ENCODE results near the gene RASGRP3. TPM values are rescaled to one million over a fixed set of nuclear protein-coding genes. Genes with fewer than 3 reads are reported as not detected.

RASGRP3 gene
- total and polyA plus RNA-seq, 2 donors (not counting 3 experiments of a cell fraction or from before 2014, with no cell fraction given), result 16.0 to 39.6 TPM

GRCh38 chr2:33511141-33511540, 34.7 kb downstream of the RASGRP3 start:
- Histone ChIP-seq H3K79me2 (ENCODE audit: control insufficient read depth, insufficient read depth, low read length) (no peaks in the 10 kb centered on the region), H3K27me3 (ENCODE audit: control insufficient read depth in 2 of 2, insufficient read depth in 2 of 2, low read length in 2 of 2) (no peaks in the 10 kb centered on the region), H4K20me1 (replicated peaks; ENCODE audit: control insufficient read depth, extremely low read depth, insufficient read depth, low read length) (no peaks in the 10 kb centered on the region), H3K9me3 (replicated peaks; ENCODE audit: control insufficient read depth, insufficient read depth, low read length) (no peaks in the 10 kb centered on the region), H3K27ac (ENCODE audit: insufficient read depth, low read depth, low read length) (no peak overlapping the region), H3K9ac (replicated peaks; ENCODE audit: extremely low read depth, insufficient read depth, low read length) (no peak overlapping the region), H3K4me3 (replicated peaks in 1 of 3; ENCODE audit: insufficient read depth in 1 of 3, low read depth in 1 of 3, low read length in 3 of 3) (no peak overlapping the region), H3K36me3 (ENCODE audit: control insufficient read depth in 2 of 2, extremely low read depth in 1 of 2, insufficient read depth in 2 of 2, low read length in 2 of 2) (no peaks in the 10 kb centered on the region), H3K4me1 (ENCODE audit: control insufficient read depth, extremely low read depth, insufficient read depth, low read length) (no peaks in the 10 kb centered on the region), H3K4me2 (ENCODE audit: insufficient read depth, low read length) (no peak overlapping the region), H2AFZ (ENCODE audit: low read depth, low read length) (no peak overlapping the region), H3K9me1 (replicated peaks; ENCODE audit: control insufficient read depth, extremely low read depth, insufficient read depth, low read length) (no peaks in the 10 kb centered on the region)
- intact Hi-C loops (cut with micrococcal nuclease), result no loop called here
- no peak for TF ChIP-seq MAX (IDR thresholded peaks at IDR 0.05; ENCODE audit: insufficient read depth, insufficient read length)
- no peak for TF ChIP-seq GATA2 (IDR thresholded peaks at IDR 0.05; ENCODE audit: insufficient read depth, insufficient read length, low read depth, low read length)
- TF ChIP-seq JUN (IDR thresholded peaks at IDR 0.05; ENCODE audit: borderline replicate concordance, insufficient read depth, insufficient read length, low read depth), result no peak
- no peak for TF ChIP-seq CTCF (IDR thresholded peaks at IDR 0.05; ENCODE audit: extremely low read depth in 1 of 2, insufficient read depth in 1 of 2, low read depth in 1 of 2, low read length in 2 of 2)
- no peak for TF ChIP-seq POLR2A (IDR thresholded peaks at IDR 0.05; ENCODE audit: low read depth, low read length)
- TF ChIP-seq FOS (IDR thresholded peaks at IDR 0.05; ENCODE audit: borderline replicate concordance, insufficient read depth, low read length), result no peak
- no peak for TF ChIP-seq POLR2AphosphoS5 (IDR thresholded peaks at IDR 0.05; ENCODE audit: insufficient read depth, low read depth, low read length)
- no peak for TF ChIP-seq EZH2 (IDR thresholded peaks at IDR 0.05; ENCODE audit: borderline replicate concordance, low read depth, low read length, severe bottlenecking)
- no peak for TF ChIP-seq MYC (IDR thresholded peaks at IDR 0.05; ENCODE audit: low read depth, low read length)
- FAIRE-seq, result no peak
- ChIA-PET POLR2A (no interaction called here), CTCF (no interaction called here)
- BruUV-seq (replicated peaks), result no TSS peak
- no peak for DNase-seq (ENCODE audit: low read depth, low spot score)
- dilution Hi-C loops (cut with MboI; ENCODE audit: extremely low pct_ligation_motif_present, low sequenced_read_pairs), result no loop called here

All from endothelial cell of umbilical vein (primary cell).